Measurements from ENCODE around the gene TXNDC2. TPM values are rescaled to one million over a fixed set of nuclear protein-coding genes. Genes with fewer than 3 reads are reported as not detected.

Gene TXNDC2
- total and polyA plus RNA-seq, 3 donors from 2014 or later: 15.3 to 212 (median 30.5) TPM

DNA sequence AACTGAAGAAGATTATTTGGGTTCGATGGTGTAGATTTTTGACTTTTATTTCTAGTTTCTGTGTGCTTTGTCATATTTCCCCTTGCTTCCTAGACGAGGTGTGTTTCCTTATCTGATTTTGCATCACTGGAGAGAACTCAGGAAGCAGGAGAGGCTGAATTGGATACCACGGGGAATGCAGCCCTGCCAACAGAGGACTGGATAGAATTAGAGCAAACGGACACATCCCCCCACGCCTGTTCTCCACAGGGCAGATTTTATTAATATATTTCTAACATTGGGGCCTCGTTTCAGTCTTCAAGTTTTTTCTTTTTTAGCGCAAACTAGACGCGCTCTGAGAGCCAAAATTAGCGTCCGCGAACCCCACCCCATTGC lies 27.4 kb downstream of the TXNDC2 start:
- no peaks in the 10 kb centered on the region for H3K36me3 ChIP-seq (ENCODE audit: low read depth, missing control alignments)
- H3K4me1 ChIP-seq: peaks cover 23% of the 10 kb centered on the region
- intact Hi-C loops (cut with DNase I; ENCODE audit: low total_unique reads): no loop called here
- H3K27me3 ChIP-seq: no peaks in the 10 kb centered on the region
- DNase-seq: no peak
- peak overlapping the region; percentile 96 for H3K4me3 ChIP-seq
- H3K9me3 ChIP-seq: no peaks in the 10 kb centered on the region
- peak overlapping the region; percentile 100 for H3K27ac ChIP-seq
- WGBS, 2 donors: 5 to 7% methylated on average over 12 of the region's 12 CpGs
- TF ChIP-seq POLR2A (IDR thresholded peaks at IDR 0.05): no peak
- TF ChIP-seq, protein P1, sequence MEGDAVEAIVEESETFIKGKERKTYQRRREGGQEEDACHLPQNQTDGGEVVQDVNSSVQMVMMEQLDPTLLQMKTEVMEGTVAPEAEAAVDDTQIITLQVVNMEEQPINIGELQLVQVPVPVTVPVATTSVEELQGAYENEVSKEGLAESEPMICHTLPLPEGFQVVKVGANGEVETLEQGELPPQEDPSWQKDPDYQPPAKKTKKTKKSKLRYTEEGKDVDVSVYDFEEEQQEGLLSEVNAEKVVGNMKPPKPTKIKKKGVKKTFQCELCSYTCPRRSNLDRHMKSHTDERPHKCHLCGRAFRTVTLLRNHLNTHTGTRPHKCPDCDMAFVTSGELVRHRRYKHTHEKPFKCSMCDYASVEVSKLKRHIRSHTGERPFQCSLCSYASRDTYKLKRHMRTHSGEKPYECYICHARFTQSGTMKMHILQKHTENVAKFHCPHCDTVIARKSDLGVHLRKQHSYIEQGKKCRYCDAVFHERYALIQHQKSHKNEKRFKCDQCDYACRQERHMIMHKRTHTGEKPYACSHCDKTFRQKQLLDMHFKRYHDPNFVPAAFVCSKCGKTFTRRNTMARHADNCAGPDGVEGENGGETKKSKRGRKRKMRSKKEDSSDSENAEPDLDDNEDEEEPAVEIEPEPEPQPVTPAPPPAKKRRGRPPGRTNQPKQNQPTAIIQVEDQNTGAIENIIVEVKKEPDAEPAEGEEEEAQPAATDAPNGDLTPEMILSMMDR (IDR thresholded peaks at IDR 0.05): no peak

DNA sequence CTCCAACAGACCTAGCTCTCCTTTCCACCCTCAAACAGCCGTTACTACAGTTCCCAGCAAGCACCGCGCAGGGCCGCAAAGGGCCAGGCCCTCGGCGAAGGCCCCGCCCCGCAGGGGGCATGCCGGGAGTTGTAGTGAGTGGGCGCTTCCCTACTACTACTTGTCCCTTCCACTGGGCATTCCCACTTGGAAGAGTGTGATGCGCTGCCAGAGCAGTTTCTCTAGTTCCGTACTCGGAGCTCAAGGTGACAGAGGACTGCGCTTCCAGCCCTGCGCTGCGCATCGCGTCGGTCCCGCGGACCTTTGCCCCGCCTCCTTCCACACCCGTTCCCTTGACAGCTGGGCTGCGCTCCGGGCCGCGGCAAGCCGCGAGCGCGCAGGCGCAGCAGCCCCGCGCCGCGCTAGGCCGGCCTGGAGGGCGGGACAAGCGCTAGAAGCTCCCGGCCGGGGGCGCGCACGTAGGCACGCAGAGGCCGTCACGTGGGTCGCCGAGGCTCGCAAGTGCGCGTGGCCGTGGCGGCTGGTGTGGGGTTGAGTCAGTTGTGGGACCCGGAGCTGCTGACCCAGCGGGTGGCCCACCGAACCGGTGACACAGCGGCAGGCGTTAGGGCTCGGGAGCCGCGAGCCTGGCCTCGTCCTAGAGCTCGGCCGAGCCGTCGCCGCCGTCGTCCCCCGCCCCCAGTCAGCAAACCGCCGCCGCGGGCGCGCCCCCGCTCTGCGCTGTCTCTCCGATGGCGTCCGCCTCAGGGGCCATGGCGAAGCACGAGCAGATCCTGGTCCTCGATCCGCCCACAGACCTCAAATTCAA lies 28.0 kb downstream of the TXNDC2 start, which contains the start of gene VAPA:
VAPA (plus strand) TSS at position 491 of the 808 bp plus-strand sequence; CDS start at position 732, 241 bp downstream.
- WGBS, 2 donors: 0 to 1% methylated on average over 10 to 33 of the region's 87 CpGs

DNA sequence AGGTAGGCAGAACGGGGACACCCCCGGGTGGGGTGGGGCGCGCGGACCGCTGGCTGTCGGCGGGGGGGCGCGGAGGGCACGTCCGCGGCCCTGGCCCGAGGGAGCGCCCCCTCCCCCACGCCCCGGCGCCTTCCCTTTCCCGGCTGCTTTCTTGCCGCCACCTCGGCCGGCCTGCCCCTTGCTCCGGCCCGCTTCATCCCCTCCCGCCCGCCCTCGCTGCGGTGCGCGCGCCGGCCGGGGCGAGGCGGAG lies 28.5 kb downstream of the TXNDC2 start:
- Histone ChIP-seq H3K36me3 (ENCODE audit: low read depth, missing control alignments) (no peaks in the 10 kb centered on the region), H3K27me3 (no peaks in the 10 kb centered on the region), H3K4me1 (peaks cover 31% of the 10 kb centered on the region), H3K27ac (peak overlapping the region; percentile 100), H3K4me3 (peak overlapping the region; percentile 96), H3K9me3 (no peaks in the 10 kb centered on the region)
- WGBS, 2 donors: 0% methylated on average over 34 of the region's 35 CpGs; no CpG with 5 or more reads in 1 of the 2 donors
- TF ChIP-seq, protein P1 (IDR thresholded peaks at IDR 0.05): no peak
- no peak for TF ChIP-seq POLR2A (IDR thresholded peaks at IDR 0.05)
- DNase-seq: no peak
- intact Hi-C loops (cut with DNase I; ENCODE audit: low total_unique reads): no loop called here

More for the DNA sequence above, 28.0 kb downstream of the TXNDC2 start, which contains the start of gene VAPA:
- Histone ChIP-seq H3K27me3 (no peaks in the 10 kb centered on the region), H3K4me3 (peak within 1 kb of the TSS; percentile 96), H3K27ac (peak within 1 kb of the TSS; percentile 100), H3K36me3 (ENCODE audit: low read depth, missing control alignments) (no peaks in the 10 kb centered on the region), H3K9me3 (no peaks in the 10 kb centered on the region), H3K4me1 (peaks cover 29% of the 10 kb centered on the region)
- intact Hi-C loops (cut with DNase I; ENCODE audit: low total_unique reads): no loop called here
- DNase-seq: peak; percentile 97
- TF ChIP-seq, protein P1 (IDR thresholded peaks at IDR 0.05): peak in 1 of 3 experiments; percentile 8
- peak; percentile 89 for TF ChIP-seq POLR2A (IDR thresholded peaks at IDR 0.05)

DNA sequence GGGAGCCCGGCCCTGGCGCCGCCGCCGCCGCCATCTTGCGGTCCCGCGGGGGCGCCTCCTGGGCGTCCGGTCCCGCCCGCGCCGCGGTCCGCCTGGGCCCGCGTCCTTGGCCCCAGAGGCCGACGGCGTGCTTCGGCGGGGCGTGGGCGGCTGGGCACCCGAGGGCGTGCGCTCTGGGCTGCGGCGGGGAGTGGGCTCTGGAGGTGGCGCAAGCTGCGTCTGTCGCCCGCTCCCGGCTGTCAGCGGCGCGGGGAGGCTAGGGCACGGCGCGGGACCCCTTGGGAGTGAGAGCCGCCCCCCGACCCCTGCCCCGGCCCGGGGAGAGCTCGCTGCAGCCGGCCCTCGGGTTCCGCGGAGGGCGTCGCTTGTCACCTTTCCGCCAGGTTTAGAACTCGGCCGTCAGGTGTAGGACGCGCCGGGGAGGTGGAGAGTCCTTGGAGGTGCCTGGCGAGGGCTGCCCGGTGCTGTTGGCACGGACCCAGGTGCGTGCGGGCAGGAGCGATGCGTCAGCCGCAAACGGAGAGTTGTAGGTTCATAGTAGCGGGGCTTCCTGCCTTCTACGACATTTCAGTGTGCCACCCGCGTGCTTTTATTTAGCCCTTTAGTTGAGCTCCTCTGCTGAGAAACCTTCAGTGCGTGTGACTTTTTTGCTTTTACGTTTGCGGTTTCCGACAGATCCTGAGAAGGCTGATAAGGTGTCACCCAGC lies 29.0 kb downstream of the TXNDC2 start:
- Histone ChIP-seq H3K4me3 (peak overlapping the region; percentile 96), H3K36me3 (ENCODE audit: low read depth, missing control alignments) (no peaks in the 10 kb centered on the region), H3K27ac (peak overlapping the region; percentile 95 to 100), H3K4me1 (peaks cover 36% of the 10 kb centered on the region), H3K9me3 (no peaks in the 10 kb centered on the region), H3K27me3 (no peaks in the 10 kb centered on the region)
- WGBS, 2 donors: 0% methylated on average over 10 to 49 of the region's 77 CpGs
- TF ChIP-seq, protein P1 (IDR thresholded peaks at IDR 0.05): no peak
- TF ChIP-seq POLR2A (IDR thresholded peaks at IDR 0.05): no peak
- intact Hi-C loops (cut with DNase I; ENCODE audit: low total_unique reads): no loop called here
- peak; percentile 80 for DNase-seq
